Body of pancreas (tissue), 4 donors: ENCODE results near the gene NAIF1.

Source experiments
- CTCF ChIP-seq, 7 experiments: fragments of 450-650 bp in 4 of 7; fragments of 200-600 bp in 3 of 7; sonication (generic) in 3 of 7; IDR thresholded peaks; one replicate each; pipeline ENCODE4 v1.5.1; 2016 to 2019; ENCODE audit warnings: antibody characterized with exemption in 7 of 7
- POLR2A ChIP-seq, 3 donors: fragments of 450-650 bp; IDR thresholded peaks; one replicate each; pipeline ENCODE4 v1.6.1; 2016; ENCODE audit warnings: antibody characterized with exemption in 3 of 3, mild to moderate bottlenecking in 2 of 3

GRCh38 chr9:128116104-128117083, 49.3 kb upstream of the NAIF1 start:
- TF ChIP-seq POLR2A (IDR thresholded peaks at IDR 0.05) (no peak), CTCF (IDR thresholded peaks at IDR 0.05) (no peak)
